Panc1 (cell line): ENCODE data around the gene CREBBP. TPM values are rescaled to one million over a fixed set of nuclear protein-coding genes. Genes with fewer than 3 reads are reported as not detected.

Source experiments
- ATAC-seq: fragments of 200-7000 bp; cut with Tn5 transposase; 2 replicates; pipeline ENCODE4 v1.9.1; 2020; ENCODE audit warnings: mild to moderate bottlenecking, moderate library complexity
- BruUV-seq: library from RNA; stranded (reverse); fragments of 400-500 nt; replicated peaks from 2 replicates; lab custom pipeline; 2021; lab: Mats Ljungman, UMichigan
- CTCF ChIA-PET: fragments of 300-600 bp; sonication (Branson Sonifier 250); formaldehyde crosslinking; loops from one replicate; lab custom pipeline; 2022; ENCODE audit warnings: antibody characterized with exemption; lab: Charles Lee
- POLR2A ChIA-PET: fragments of 300-600 bp; sonication (Branson Sonifier 250); formaldehyde crosslinking; loops from one replicate; lab custom pipeline; 2022; ENCODE audit warnings: antibody characterized with exemption; lab: Charles Lee
- DNase-seq: peaks from one replicate; pipeline ENCODE4 v3.0.0-alpha.2; 2010; ENCODE audit warnings: low read depth, low spot score
- H3K27ac ChIP-seq: 2 replicates; pipeline ENCODE4 v1.5.1; 2011; ENCODE audit warnings: mild to moderate bottlenecking, low read length, inconsistent platforms
- H3K27me3 ChIP-seq: fragments of 200-500 bp; sonication (Bioruptor generic); 2 replicates; pipeline ENCODE4 v1.6.0; 2014; ENCODE audit warnings: low read length, inconsistent platforms; ENCODE audit not compliant: control insufficient read depth, insufficient read depth
- H3K36me3 ChIP-seq: fragments of 200-500 bp; sonication (Bioruptor generic); 2 replicates; pipeline ENCODE4 v1.5.1; 2014; ENCODE audit warnings: inconsistent platforms, mild to moderate bottlenecking, low read length, moderate library complexity; ENCODE audit not compliant: control insufficient read depth, insufficient read depth
- H3K4me1 ChIP-seq: 2 replicates; pipeline ENCODE4 v1.5.1; 2011; ENCODE audit warnings: inconsistent platforms, mild to moderate bottlenecking, low read length, moderate library complexity; ENCODE audit not compliant: control insufficient read depth, insufficient read depth
- H3K4me3 ChIP-seq, 2 experiments: 2 replicates each; pipeline ENCODE4 v1.5.1; 2011 to 2012; ENCODE audit warnings: low read depth in 2 of 2, low read length in 2 of 2, mild to moderate bottlenecking in 2 of 2, inconsistent platforms in 1 of 2, moderate library complexity in 1 of 2
- H3K9me3 ChIP-seq: fragments of 200-500 bp; sonication (Bioruptor generic); 2 replicates; pipeline ENCODE4 v1.5.1; 2014; ENCODE audit warnings: low read depth, mild to moderate bottlenecking, inconsistent platforms, low read length, moderate library complexity; ENCODE audit not compliant: control insufficient read depth, insufficient read depth
- CTCF ChIP-seq: fragments of 450-650 bp; IDR thresholded peaks from 2 replicates; pipeline ENCODE4 v1.5.1; 2017; ENCODE audit warnings: mild to moderate bottlenecking
- POLR2AphosphoS5 ChIP-seq: IDR thresholded peaks from 2 replicates; pipeline ENCODE4 v1.6.1; 2012; ENCODE audit warnings: mild to moderate bottlenecking, low read depth, low read length, moderate library complexity
- REST ChIP-seq, 2 experiments: IDR thresholded peaks; 2 replicates each; pipeline ENCODE4 v1.6.1; 2011 to 2012; ENCODE audit warnings: low read depth in 2 of 2, control low read depth in 1 of 2, low read length in 1 of 2, mild to moderate bottlenecking in 1 of 2, moderate library complexity in 1 of 2; ENCODE audit not compliant: insufficient read depth in 1 of 2
- SIN3A ChIP-seq: IDR thresholded peaks from 2 replicates; pipeline ENCODE4 v1.6.1; 2012; ENCODE audit warnings: low read depth, mild to moderate bottlenecking, low read length, moderate library complexity, borderline replicate concordance; ENCODE audit not compliant: insufficient read depth
- TCF7L2 ChIP-seq: IDR thresholded peaks from 2 replicates; pipeline ENCODE4 v1.6.1; 2011; ENCODE audit warnings: mild to moderate bottlenecking, low read depth, low read length, inconsistent platforms
- in situ Hi-C: cut with HindIII; loops from 2 replicates; pipeline ENCODE4 v1.10.0; 2016; ENCODE audit warnings: low sequenced_read_pairs, low pct_unique_long_range_greater_than_20kb
- intact Hi-C: fragments of 100-400 bp; cut with micrococcal nuclease; formaldehyde crosslinking; loops from one replicate; pipeline ENCODE4 v1.10.0; 2022; ENCODE audit not compliant: unreplicated experiment
- total RNA-seq: library from RNA; stranded (reverse); gene quantifications from one replicate; pipeline ENCODE4 v1.2.1, GENCODE V29; 2021; ENCODE audit not compliant: unreplicated experiment

The CREBBP gene
- total RNA-seq, 1 experiment from 2014 or later: 60.2 TPM

GRCh38 chr16:3846595-3847091 lies 33.9 kb downstream of the CREBBP start:
- intact Hi-C loops: no loop called here

GRCh38 chr16:3846087-3846486 lies 34.4 kb downstream of the CREBBP start:
- no peak for TF ChIP-seq TCF7L2
- no peaks in the 10 kb centered on the region for H3K27me3 ChIP-seq
- ATAC-seq (no peak), DNase-seq (no peak)
- intact Hi-C loops (no loop called here), in situ Hi-C loops (no loop called here)
- ChIA-PET CTCF (no interaction called here), POLR2A (no interaction called here)
- no peak overlapping the region for H3K4me3 ChIP-seq
- H3K27ac ChIP-seq: no peak overlapping the region
- H3K9me3 ChIP-seq: no peaks in the 10 kb centered on the region
- H3K4me1 ChIP-seq: no peaks in the 10 kb centered on the region; the same call in 1 of the 2 replicates
- BruUV-seq: no TSS peak
- no peaks in the 10 kb centered on the region; the same call in 1 of the 2 replicates for H3K36me3 ChIP-seq

More at GRCh38 chr16:3846595-3847091, 33.9 kb downstream of the CREBBP start:
- Histone ChIP-seq H3K27ac (no peak overlapping the region), H3K27me3 (no peaks in the 10 kb centered on the region), H3K4me1 (no peaks in the 10 kb centered on the region; the same call in 1 of the 2 replicates), H3K4me3 (no peak overlapping the region), H3K9me3 (no peaks in the 10 kb centered on the region), H3K36me3 (no peaks in the 10 kb centered on the region; the same call in 1 of the 2 replicates)
- ChIA-PET POLR2A (no interaction called here), CTCF (no interaction called here)
- in situ Hi-C loops: no loop called here
- TF ChIP-seq TCF7L2 (no peak), SIN3A (no peak), POLR2AphosphoS5 (no peak), REST (IDR thresholded peaks at IDR 0.05; ENCODE audit: insufficient read depth in 1 of 2, low read depth in 2 of 2, low read length in 1 of 2) (no peak), CTCF (no peak)
- DNase-seq (no peak), ATAC-seq (no peak)
- no TSS peak for BruUV-seq

GRCh38 chr16:3842994-3843393 lies 37.5 kb downstream of the CREBBP start:
- Histone ChIP-seq H3K4me3 (no peak overlapping the region), H3K9me3 (no peaks in the 10 kb centered on the region), H3K27ac (no peak overlapping the region), H3K36me3 (no peaks in the 10 kb centered on the region; the same call in 1 of the 2 replicates), H3K27me3 (no peaks in the 10 kb centered on the region), H3K4me1 (no peaks in the 10 kb centered on the region; the same call in 1 of the 2 replicates)
- ATAC-seq: no peak
- no peak for DNase-seq
- CTCF ChIA-PET: no interaction called here
- TF ChIP-seq SIN3A: no peak
- TF ChIP-seq CTCF: no peak
- TF ChIP-seq POLR2AphosphoS5: no peak
- TF ChIP-seq REST (IDR thresholded peaks at IDR 0.05; ENCODE audit: insufficient read depth in 1 of 2, low read depth in 2 of 2, low read length in 1 of 2): no peak
- TF ChIP-seq TCF7L2: no peak
- in situ Hi-C loops (no loop called here), intact Hi-C loops (no loop called here)
- BruUV-seq: no TSS peak
- POLR2A ChIA-PET: no interaction called here
